HG03575 (cell line): Measurements from ENCODE around the gene FGF12.

Source experiments
- ATAC-seq: cut with Tn5 transposase; IDR thresholded peaks from one replicate; pipeline ENCODE4 v1.9.1; 2021; ENCODE audit not compliant: unreplicated experiment, insufficient number of reproducible peaks, low FRiP score; ENCODE audit errors: extremely low read depth

Gene FGF12

GRCh38 chr3:192186498-192186897, 540.8 kb downstream of the FGF12 start:
- ATAC-seq: no peak

- ATAC-seq: no peak
Measured at GRCh38 chr3:192186045-192186444, 541.3 kb downstream of the FGF12 start.

- no peak for ATAC-seq
Measured at GRCh38 chr3:192183109-192183508, 544.2 kb downstream of the FGF12 start.

- no peak for ATAC-seq
Measured at GRCh38 chr3:192181151-192181550, 546.2 kb downstream of the FGF12 start.

DNA sequence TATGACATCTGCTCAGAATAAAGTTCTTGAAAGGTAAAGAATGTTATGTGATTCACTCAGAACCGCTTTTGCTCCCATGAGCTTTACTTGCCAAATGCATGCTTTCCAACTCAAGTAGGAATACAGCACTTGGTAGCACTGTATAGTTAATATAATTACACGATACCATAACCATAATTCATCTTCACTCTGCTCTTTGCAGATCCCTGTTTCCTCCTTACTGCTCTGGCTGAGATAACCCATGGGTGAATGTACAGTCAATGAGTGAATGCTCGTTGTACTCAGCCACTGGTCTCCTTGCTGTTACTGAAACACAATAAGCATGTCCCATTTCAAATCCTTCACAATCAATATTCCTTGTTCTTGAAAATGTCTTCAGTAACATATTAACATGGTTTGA, 550.0 kb downstream of the FGF12 start:
- ATAC-seq: no peak

DNA sequence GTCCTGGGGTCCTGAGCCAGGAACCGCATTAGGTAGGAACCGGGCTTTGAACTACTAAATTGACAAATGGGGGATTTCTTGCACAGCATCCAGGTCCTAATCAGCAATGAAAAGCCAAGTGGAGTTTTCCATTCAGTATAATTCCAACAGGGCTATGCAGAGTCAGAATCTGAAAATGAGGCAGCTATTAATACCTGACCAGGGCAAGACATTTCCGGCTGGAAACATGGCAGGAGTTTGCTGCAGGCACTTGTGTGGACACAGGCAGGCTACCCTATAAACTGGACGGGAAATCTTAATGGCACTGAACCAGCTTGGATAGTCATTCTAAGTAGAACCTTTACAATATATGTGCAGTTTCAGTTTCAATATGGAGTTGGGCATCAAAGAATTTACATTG, 553.1 kb downstream of the FGF12 start:
- ATAC-seq: no peak

GRCh38 chr3:192171213-192171612, 556.1 kb downstream of the FGF12 start:
- ATAC-seq: no peak

DNA sequence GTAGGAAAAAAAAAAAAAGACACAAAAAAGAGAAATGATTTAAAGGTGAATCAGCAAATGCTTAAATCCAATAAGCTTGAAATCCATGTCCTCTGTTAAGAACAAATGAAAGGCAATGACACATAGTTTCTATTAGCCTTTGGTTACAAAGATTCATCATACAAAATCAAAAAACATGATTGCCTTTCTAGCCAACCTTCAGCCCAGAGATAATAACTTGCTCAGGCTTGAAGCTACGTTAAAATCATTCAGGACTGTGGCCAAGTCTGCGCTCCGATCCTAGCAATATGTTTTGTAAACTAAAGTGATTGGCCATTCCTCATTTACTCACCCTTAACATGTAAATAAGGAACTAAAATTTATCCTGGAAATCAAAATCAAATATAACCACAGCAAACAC, 556.7 kb downstream of the FGF12 start:
- ATAC-seq: no peak

DNA sequence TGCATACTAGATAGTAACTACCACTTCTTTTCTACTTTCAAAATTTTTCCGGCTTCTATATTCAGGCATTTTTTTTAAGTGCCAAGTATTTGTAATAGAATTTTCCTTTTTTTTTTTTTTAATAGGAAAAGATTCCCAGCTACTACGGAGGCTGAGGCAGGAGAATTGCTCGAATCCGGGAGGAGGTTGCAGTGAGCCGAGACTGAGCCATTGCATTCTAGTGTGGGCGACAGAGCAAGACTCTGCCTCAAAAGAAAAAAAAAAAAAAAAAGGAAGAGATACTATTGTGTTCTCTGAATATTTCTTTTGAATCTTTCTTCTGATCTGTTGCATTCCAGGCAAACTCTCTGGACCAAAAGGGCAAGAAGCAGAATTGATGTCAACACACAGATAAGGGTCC, 557.3 kb downstream of the FGF12 start:
- ATAC-seq: no peak

- no peak for ATAC-seq
Measured at GRCh38 chr3:192169332-192169915, 557.9 kb downstream of the FGF12 start.

DNA sequence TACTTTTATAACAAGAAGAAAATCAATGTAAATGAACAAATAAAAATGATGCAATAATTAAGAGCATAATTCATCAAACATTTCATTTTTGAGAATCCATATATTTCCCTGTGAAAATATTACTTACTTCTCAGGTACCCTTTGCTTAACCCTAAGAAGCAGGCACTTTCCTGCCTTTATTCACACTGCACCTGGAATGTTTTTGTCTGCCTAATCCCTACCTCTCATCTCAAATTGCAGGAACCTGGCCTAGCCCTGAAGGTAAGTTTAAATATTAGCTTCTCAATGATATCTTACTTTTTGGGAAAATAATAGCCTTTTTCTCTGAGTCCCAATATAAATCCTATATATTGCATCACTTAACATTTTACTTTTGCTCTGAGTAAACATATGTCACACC, 559.1 kb downstream of the FGF12 start:
- no peak for ATAC-seq

DNA sequence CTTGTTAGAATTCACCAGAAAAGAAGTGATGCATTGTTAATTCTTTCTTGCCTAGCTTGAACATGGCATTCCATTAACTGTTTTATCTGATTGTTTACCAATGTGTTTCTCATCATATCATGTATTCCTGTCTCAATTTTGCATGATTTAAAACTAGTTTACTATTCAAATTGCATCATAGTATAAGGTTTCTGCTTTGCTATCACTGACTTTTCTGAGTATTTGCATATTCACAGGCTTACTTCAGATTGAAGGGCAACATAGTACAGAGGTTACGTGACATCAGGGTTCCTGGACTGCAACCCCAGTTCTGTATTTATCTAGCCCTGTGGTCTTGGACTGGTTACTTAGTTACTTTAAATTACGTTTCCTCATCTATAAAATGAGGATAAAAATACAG, 561.8 kb downstream of the FGF12 start:
- ATAC-seq: no peak

GRCh38 chr3:192161661-192162060, 565.7 kb downstream of the FGF12 start:
- no peak for ATAC-seq

DNA sequence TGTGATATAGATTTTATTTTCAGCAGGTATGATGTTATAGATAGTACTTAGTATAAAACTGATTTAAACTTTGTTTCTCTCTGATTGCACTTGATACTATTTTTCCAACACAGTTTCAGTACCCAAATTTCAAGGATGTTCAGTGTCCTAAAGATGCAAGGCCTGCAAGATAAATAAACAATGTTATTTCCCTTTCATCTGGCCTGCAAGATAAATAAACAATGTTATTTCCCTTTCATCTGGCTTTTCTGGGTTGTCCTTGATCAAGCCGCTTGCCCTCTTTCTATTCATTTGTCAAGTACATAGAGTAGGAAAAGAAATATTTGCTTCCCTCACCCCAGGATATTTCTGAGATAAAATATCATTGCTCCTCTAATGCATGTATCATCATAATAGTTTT, 571.0 kb downstream of the FGF12 start:
- ATAC-seq: no peak

- no peak for ATAC-seq
Measured at GRCh38 chr3:192155194-192155593, 572.1 kb downstream of the FGF12 start.

GRCh38 chr3:192133271-192133670, 594.1 kb downstream of the FGF12 start:
- no peak for ATAC-seq

GRCh38 chr3:192130534-192131132, 596.7 kb downstream of the FGF12 start:
- peak; percentile 52 for ATAC-seq

GRCh38 chr3:192129586-192129985, 597.8 kb downstream of the FGF12 start:
- no peak for ATAC-seq

- ATAC-seq: peak; percentile 63
Measured at GRCh38 chr3:192128922-192129321, 598.4 kb downstream of the FGF12 start.

- ATAC-seq: no peak
Measured at GRCh38 chr3:192128060-192128459, 599.3 kb downstream of the FGF12 start.
